Smooth muscle cell (in vitro differentiated cells): ENCODE measurements around the gene TMEM164. TPM values are rescaled to one million over a fixed set of nuclear protein-coding genes. Genes with fewer than 3 reads are reported as not detected.

ENCODE experiments used
- DNase-seq: peaks from one replicate; lab custom pipeline; 2025; ENCODE audit not compliant: unreplicated experiment; lab: John Stamatoyannopoulos, UW
- H2AFZ ChIP-seq: fragments of 200-600 bp; sonication (generic); 2 replicates; pipeline ENCODE4 v1.6.0; 2016; ENCODE audit warnings: antibody characterized with exemption, low read depth, mild to moderate bottlenecking
- H3F3A ChIP-seq: fragments of 200-600 bp; sonication (generic); 2 replicates; pipeline ENCODE4 v1.6.0; 2017; ENCODE audit warnings: antibody characterized with exemption, low read depth
- H3K27ac ChIP-seq: fragments of 200-600 bp; sonication (generic); 2 replicates; pipeline ENCODE4 v1.5.1; 2016; ENCODE audit warnings: low read depth, mild to moderate bottlenecking
- H3K27me3 ChIP-seq: fragments of 200-600 bp; sonication (generic); 2 replicates; pipeline ENCODE4 v1.6.1; 2016; ENCODE audit warnings: low read depth, mild to moderate bottlenecking
- H3K36me3 ChIP-seq: fragments of 200-600 bp; sonication (generic); 2 replicates; pipeline ENCODE4 v1.5.1; 2016; ENCODE audit warnings: low read depth
- H3K4me1 ChIP-seq: fragments of 200-600 bp; sonication (generic); 2 replicates; pipeline ENCODE4 v1.5.1; 2016; ENCODE audit warnings: low read depth
- H3K4me2 ChIP-seq: fragments of 200-600 bp; sonication (generic); 2 replicates; pipeline ENCODE4 v1.6.0; 2016; ENCODE audit warnings: mild to moderate bottlenecking
- H3K4me3 ChIP-seq: fragments of 200-600 bp; sonication (generic); 2 replicates; pipeline ENCODE4 v1.5.1; 2016; ENCODE audit warnings: mild to moderate bottlenecking
- H3K79me2 ChIP-seq: fragments of 200-600 bp; sonication (generic); 2 replicates; pipeline ENCODE4 v1.6.0; 2016; ENCODE audit warnings: low read depth, mild to moderate bottlenecking
- H3K9ac ChIP-seq: fragments of 200-600 bp; sonication (generic); 2 replicates; pipeline ENCODE4 v1.6.0; 2016; ENCODE audit warnings: low read depth
- H3K9me3 ChIP-seq: fragments of 200-600 bp; sonication (generic); replicated peaks from 2 replicates; pipeline ENCODE4 v1.5.1; 2016; ENCODE audit warnings: low read depth
- H4K20me1 ChIP-seq: fragments of 200-600 bp; sonication (generic); 2 replicates; pipeline ENCODE4 v1.6.0; 2016; ENCODE audit warnings: low read depth
- CTCF ChIP-seq: fragments of 200-600 bp; sonication (generic); IDR thresholded peaks from 2 replicates; pipeline ENCODE4 v1.5.1; 2017; ENCODE audit warnings: borderline replicate concordance, mild to moderate bottlenecking, antibody characterized with exemption; ENCODE audit not compliant: insufficient read depth, poor library complexity, severe bottlenecking
- WGBS: methylation state at CpG from one replicate; pipeline ENCODE4 v1.1.7; 2016; ENCODE audit warnings: low lambda C conversion rate; 5-methylcytosine and 5-hydroxymethylcytosine counted together
- polyA plus RNA-seq: library from polyadenylated mRNA; unstranded; fragments of >200 nt; fragmentation: Nextera tagmentation; extraction: Ambion mirVana; gene quantifications from 2 replicates; pipeline ENCODE4 v1.2.1, GENCODE V29; 2016
- total RNA-seq: library from RNA; depleted of rRNA; stranded (reverse); fragments of >200 nt; gene quantifications from 2 replicates; pipeline ENCODE4 v1.2.3, GENCODE V29; 2014

TMEM164 gene
- total and polyA plus RNA-seq, 2 experiments from 2014 or later, result 1.5 to 8.9 TPM

DNA sequence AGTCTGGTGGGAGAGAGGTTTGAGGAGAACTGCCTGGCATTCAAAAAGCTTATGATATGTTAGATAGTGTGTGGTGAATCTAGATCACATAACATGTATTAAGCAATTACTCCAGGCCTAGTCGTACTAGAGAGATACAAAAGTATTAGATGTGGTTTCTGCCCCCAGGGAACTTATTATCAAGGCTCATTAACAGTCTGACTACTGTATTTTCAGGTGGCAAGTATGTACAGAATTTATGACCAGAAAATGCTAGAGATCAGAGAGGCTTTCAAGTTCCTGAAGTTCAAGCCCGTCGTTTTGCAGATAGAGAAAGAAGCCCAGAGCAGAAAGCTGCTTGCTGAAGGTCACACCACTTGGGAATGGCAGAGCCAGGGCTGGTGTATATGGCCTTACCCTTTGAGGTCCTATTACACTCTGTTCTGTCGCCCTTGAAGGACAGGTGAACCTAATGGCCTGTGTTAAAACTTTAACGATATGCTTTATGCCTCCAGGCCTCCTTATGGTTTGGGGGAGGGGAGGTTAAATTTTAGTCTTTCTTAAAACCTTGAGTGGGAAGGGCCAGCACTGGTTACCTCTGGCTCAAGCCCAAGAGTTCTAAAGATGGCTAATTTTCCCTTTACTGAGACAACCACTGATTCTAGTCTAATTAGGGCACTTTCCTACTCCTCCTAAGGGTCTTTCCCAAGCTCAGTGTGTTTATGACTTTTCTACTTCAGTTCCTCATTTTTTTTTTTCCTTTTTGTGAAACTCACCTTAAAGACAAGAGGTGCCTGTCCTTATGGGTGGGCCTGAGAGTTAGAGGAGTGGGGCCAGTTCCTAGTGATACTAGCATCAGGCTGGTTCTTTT lies 19.9 kb downstream of the TMEM164 start:
- Histone ChIP-seq H3K79me2 (no peaks in the 10 kb centered on the region), H3K4me2 (no peak overlapping the region), H3F3A (no peaks in the 10 kb centered on the region), H3K9ac (no peak overlapping the region), H3K27ac (no peak overlapping the region), H3K4me3 (no peak overlapping the region), H4K20me1 (no peaks in the 10 kb centered on the region), H3K4me1 (peaks cover 5% of the 10 kb centered on the region), H3K27me3 (no peaks in the 10 kb centered on the region), H3K9me3 (no peaks in the 10 kb centered on the region), H2AFZ (no peak overlapping the region), H3K36me3 (no peaks in the 10 kb centered on the region)
- no peak for TF ChIP-seq CTCF
- 40% methylated on average over 5 of the region's 5 CpGs for WGBS
- no peak for DNase-seq

DNA sequence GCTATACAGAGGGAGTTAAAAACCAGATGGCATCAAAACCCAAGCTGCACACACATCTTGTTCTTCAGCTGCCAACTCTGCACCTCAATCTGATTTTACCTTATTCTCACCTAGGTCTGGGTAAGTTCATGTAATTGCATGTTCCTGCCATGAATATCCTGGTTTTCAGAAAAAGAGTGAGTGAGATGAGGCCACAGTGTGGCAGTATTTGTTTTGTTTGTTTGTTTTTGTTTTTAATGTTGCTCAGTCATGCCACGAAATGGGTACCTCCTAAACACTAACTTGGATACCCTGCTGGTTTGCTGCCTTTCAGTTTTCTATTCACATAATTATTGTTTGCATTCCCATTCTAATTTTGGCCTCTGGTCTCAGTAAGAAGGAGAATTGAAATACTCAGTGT lies 22.5 kb downstream of the TMEM164 start:
- H3K9me3 ChIP-seq, result no peaks in the 10 kb centered on the region
- no peak for DNase-seq
- H3K4me3 ChIP-seq, result no peak overlapping the region
- TF ChIP-seq CTCF, result no peak
- no peak overlapping the region for H3K4me2 ChIP-seq
- H4K20me1 ChIP-seq, result no peaks in the 10 kb centered on the region
- no peaks in the 10 kb centered on the region for H3K36me3 ChIP-seq
- H3K27me3 ChIP-seq, result no peaks in the 10 kb centered on the region
- H3K4me1 ChIP-seq, result peaks cover 5% of the 10 kb centered on the region
- no peak overlapping the region for H3K27ac ChIP-seq
- H3K79me2 ChIP-seq, result no peaks in the 10 kb centered on the region
- H2AFZ ChIP-seq, result no peak overlapping the region
- H3K9ac ChIP-seq, result no peak overlapping the region
- H3F3A ChIP-seq, result no peaks in the 10 kb centered on the region
- WGBS, result 88% methylated on average over 1 of the region's 1 CpG

GRCh38 chrX:110026099-110026844 lies 23.4 kb downstream of the TMEM164 start:
- Histone ChIP-seq H3K36me3 (no peaks in the 10 kb centered on the region), H3K4me2 (peak overlapping the region; percentile 21), H3K9me3 (no peaks in the 10 kb centered on the region), H3K27ac (peak overlapping the region; percentile 53), H2AFZ (no peak overlapping the region), H3K4me1 (peaks cover 5% of the 10 kb centered on the region), H3K27me3 (no peaks in the 10 kb centered on the region), H3K79me2 (no peaks in the 10 kb centered on the region), H4K20me1 (no peaks in the 10 kb centered on the region), H3K9ac (no peak overlapping the region), H3F3A (no peaks in the 10 kb centered on the region), H3K4me3 (no peak overlapping the region)
- no peak for TF ChIP-seq CTCF
- WGBS, result 53% methylated on average over 9 of the region's 9 CpGs
- DNase-seq, result no peak
